ENCODE measurements around the gene IL37.
"Not testable (repeated sequence)": the region's sequence is repeated elsewhere in the genome, so short reads cannot be mapped to it uniquely, and the experiment has no call there.

IL37 gene

GRCh38 chr2:112889976-112890375 is 21.0 kb upstream of the IL37 start:
- DNase-seq (ENCODE audit: low read depth in 2 of 2): no peak

GRCh38 chr2:112891385-112891831 is 19.6 kb upstream of the IL37 start:
- DNase-seq (ENCODE audit: low read depth in 2 of 2): no peak

GRCh38 chr2:112893752-112894151 is 17.2 kb upstream of the IL37 start:
- no peak for DNase-seq (ENCODE audit: low read depth in 2 of 2)

GRCh38 chr2:112896909-112897623 is 13.9 kb upstream of the IL37 start:
- DNase-seq (ENCODE audit: low read depth in 2 of 2): no peak

GRCh38 chr2:112897624-112897978 is 13.4 kb upstream of the IL37 start:
- no peak for DNase-seq (ENCODE audit: low read depth in 2 of 2)

- DNase-seq (ENCODE audit: low read depth in 2 of 2): not testable (repeated sequence)
These were observed 9.4 kb upstream of the IL37 start for GRCh38 chr2:112901431-112902065.

- DNase-seq (ENCODE audit: low read depth in 2 of 2): no peak
These were observed 8.1 kb upstream of the IL37 start for GRCh38 chr2:112902816-112903215.

- DNase-seq (ENCODE audit: low read depth in 2 of 2): no peak
These were observed 6.1 kb upstream of the IL37 start for GRCh38 chr2:112904883-112905282.

- DNase-seq (ENCODE audit: low read depth in 2 of 2): no peak
These were observed 4.7 kb upstream of the IL37 start for GRCh38 chr2:112906276-112906675.

- DNase-seq (ENCODE audit: low read depth in 2 of 2): no peak
These were observed 3.7 kb upstream of the IL37 start for GRCh38 chr2:112907001-112907949.

GRCh38 chr2:112908559-112908958 is 2.4 kb upstream of the IL37 start:
- not testable (repeated sequence) for DNase-seq (ENCODE audit: low read depth in 2 of 2)

- no peak for DNase-seq (ENCODE audit: low read depth in 2 of 2)
These were observed 746 bp upstream of the IL37 start for GRCh38 chr2:112910219-112910618.

GRCh38 chr2:112912403-112912802 is 1.4 kb downstream of the IL37 start:
- no peak for DNase-seq (ENCODE audit: low read depth in 2 of 2)

- DNase-seq (ENCODE audit: low read depth in 2 of 2): no peak
These were observed 4.6 kb downstream of the IL37 start for GRCh38 chr2:112915300-112916144.

- no peak for DNase-seq (ENCODE audit: low read depth in 2 of 2)
These were observed 5.2 kb downstream of the IL37 start for GRCh38 chr2:112916145-112916571.

- no peak for DNase-seq (ENCODE audit: low read depth in 2 of 2)
These were observed 5.8 kb downstream of the IL37 start for GRCh38 chr2:112916625-112917247.

- DNase-seq (ENCODE audit: low read depth in 2 of 2): no peak
These were observed 6.9 kb downstream of the IL37 start for GRCh38 chr2:112917856-112918255.

GRCh38 chr2:112918256-112918655 is 7.3 kb downstream of the IL37 start:
- DNase-seq (ENCODE audit: low read depth in 2 of 2): no peak

- no peak for DNase-seq (ENCODE audit: low read depth in 2 of 2)
These were observed 8.1 kb downstream of the IL37 start for GRCh38 chr2:112919086-112919485.

GRCh38 chr2:112920923-112921532 is 10.1 kb downstream of the IL37 start:
- DNase-seq (ENCODE audit: low read depth in 2 of 2): no peak

- DNase-seq (ENCODE audit: low read depth in 2 of 2): no peak
These were observed 11.0 kb downstream of the IL37 start for GRCh38 chr2:112921982-112922381.

Data from activated CD4-positive, alpha-beta T cell treated with anti-CD3 and anti-CD28 coated beads for 24 hours (primary cell).